Posterior vena cava (tissue), 2 donors: Measurements from ENCODE around the gene ERCC8. TPM values are rescaled to one million over a fixed set of nuclear protein-coding genes. Genes with fewer than 3 reads are reported as not detected.
"Not testable (repeated sequence)": the region's sequence is repeated elsewhere in the genome, so short reads cannot be mapped to it uniquely, and the experiment has no call there.

ENCODE experiments used
- DNase-seq: peaks from one replicate; pipeline ENCODE4 v3.0.0-alpha.2; 2020; ENCODE audit warnings: low spot score
- intact Hi-C, 2 donors: fragments of 100-400 bp; cut with DNase I; formaldehyde crosslinking; loops; one replicate each; pipeline versions ENCODE4 v1.14.1 to v1.14.2; 2022 to 2023
- total RNA-seq, 2 donors: library from RNA; stranded (reverse); fragmentation: NEBNext Ultra II Directional; extraction: Animal tissue kit (Norgen Biotek cat#: 25700); gene quantifications; one replicate each; pipeline ENCODE4 v1.2.1, GENCODE V29; 2021
- donor health status: DM: yes; HTN: yes; CAD: no.
- donor health status: DM: yes; HTN: yes; CAD: no.

ERCC8 gene
- total RNA-seq, 2 donors from 2014 or later, result 9.4 to 12.2 TPM

- no peak for DNase-seq
- intact Hi-C loops, result loop anchor here in 1 of 2 donors (10.0 kb wide), 1 partner anchor 391 kb away; the partner anchor contains the start of gene ZSWIM6
Measured at GRCh38 chr5:60943624-60944023, 1.2 kb downstream of the ERCC8 start.

GRCh38 chr5:60929024-60929423 is 15.8 kb downstream of the ERCC8 start:
- DNase-seq, result no peak
- intact Hi-C loops, result no loop called here

GRCh38 chr5:60927450-60927849 is 17.4 kb downstream of the ERCC8 start:
- intact Hi-C loops, result no loop called here
- no peak for DNase-seq

- intact Hi-C loops, result no loop called here
Measured at GRCh38 chr5:60918466-60918865, 26.4 kb downstream of the ERCC8 start.

GRCh38 chr5:60916646-60917045 is 28.2 kb downstream of the ERCC8 start:
- intact Hi-C loops, result no loop called here
- no peak for DNase-seq

More at GRCh38 chr5:60918466-60918865, 26.4 kb downstream of the ERCC8 start:
- DNase-seq, result no peak

GRCh38 chr5:60903356-60903755 is 41.5 kb downstream of the ERCC8 start:
- intact Hi-C loops, result no loop called here
- no peak for DNase-seq

GRCh38 chr5:60896991-60897390 is 47.9 kb downstream of the ERCC8 start:
- no peak for DNase-seq
- intact Hi-C loops, result no loop called here

- intact Hi-C loops, result no loop called here
- DNase-seq, result no peak
Measured at GRCh38 chr5:60893521-60893920, 51.3 kb downstream of the ERCC8 start.

GRCh38 chr5:60891667-60892066 is 53.2 kb downstream of the ERCC8 start:
- no peak for DNase-seq
- intact Hi-C loops, result no loop called here

GRCh38 chr5:60888359-60889061 is 56.4 kb downstream of the ERCC8 start:
- no peak for DNase-seq

GRCh38 chr5:60887746-60888145 is 57.1 kb downstream of the ERCC8 start:
- no peak for DNase-seq
- intact Hi-C loops, result no loop called here

More at GRCh38 chr5:60888359-60889061, 56.4 kb downstream of the ERCC8 start:
- intact Hi-C loops, result no loop called here

GRCh38 chr5:60887096-60887495 is 57.8 kb downstream of the ERCC8 start:
- no peak for DNase-seq
- intact Hi-C loops, result no loop called here

- intact Hi-C loops, result no loop called here
Measured at GRCh38 chr5:60886158-60886557, 58.7 kb downstream of the ERCC8 start.

GRCh38 chr5:60883229-60883628 is 61.6 kb downstream of the ERCC8 start:
- intact Hi-C loops, result no loop called here
- no peak for DNase-seq

More at GRCh38 chr5:60886158-60886557, 58.7 kb downstream of the ERCC8 start:
- DNase-seq, result no peak

GRCh38 chr5:60872892-60873291 is 72.0 kb downstream of the ERCC8 start:
- intact Hi-C loops, result no loop called here
- no peak for DNase-seq

- no peak for DNase-seq
- intact Hi-C loops, result no loop called here
Measured at GRCh38 chr5:60870857-60871256, 74.0 kb downstream of the ERCC8 start.

- intact Hi-C loops, DNase-seq: not testable (repeated sequence)
Measured at GRCh38 chr5:60860572-60860971, 84.3 kb downstream of the ERCC8 start.

GRCh38 chr5:60856066-60856465 is 88.8 kb downstream of the ERCC8 start:
- intact Hi-C loops, result no loop called here

GRCh38 chr5:60852940-60853339 is 91.9 kb downstream of the ERCC8 start:
- no peak for DNase-seq
- intact Hi-C loops, result no loop called here

More at GRCh38 chr5:60856066-60856465, 88.8 kb downstream of the ERCC8 start:
- no peak for DNase-seq

GRCh38 chr5:60852317-60852716 is 92.6 kb downstream of the ERCC8 start:
- no peak for DNase-seq

GRCh38 chr5:60851626-60852025 is 93.2 kb downstream of the ERCC8 start:
- intact Hi-C loops, result no loop called here

More at GRCh38 chr5:60852317-60852716, 92.6 kb downstream of the ERCC8 start:
- intact Hi-C loops, result no loop called here

More at GRCh38 chr5:60851626-60852025, 93.2 kb downstream of the ERCC8 start:
- no peak for DNase-seq
